C4-2B (cell line): Measurements from ENCODE around the gene MTA3.

Source experiments
- CTCF ChIP-seq: fragments of 450-650 bp; conservative IDR thresholded peaks from 2 replicates; pipeline ENCODE4 v1.5.1; 2017; ENCODE audit warnings: mild to moderate bottlenecking
- ZFX ChIP-seq: fragments of 450-650 bp; IDR thresholded peaks from 2 replicates; pipeline ENCODE4 v1.6.1; 2017

GRCh38 chr2:42769583-42770287 is 201.3 kb downstream of the MTA3 start:
- TF ChIP-seq CTCF (no peak), ZFX (no peak)
